NCI-H774 (cell line): ENCODE measurements around the gene SGCB.

Experiments
- DNase-seq: peaks from one replicate; lab custom pipeline; 2025; lab: John Stamatoyannopoulos, UW

The SGCB gene

GRCh38 chr4:52019936-52020657, 18.0 kb downstream of the SGCB start, which contains the start of gene LRRC66:
Gene LRRC66, minus strand, starts transcription at chr4:52020363. Its CDS starts 2,750 bp downstream, at chr4:52017613.
- DNase-seq = no peak

- no peak for DNase-seq
Measured at GRCh38 chr4:52017814-52018213, 20.3 kb downstream of the SGCB start.

GRCh38 chr4:52016981-52017380, 21.1 kb downstream of the SGCB start:
- DNase-seq = no peak

GRCh38 chr4:52015366-52015765, 22.7 kb downstream of the SGCB start:
- no peak for DNase-seq

GRCh38 chr4:52014903-52015302, 23.2 kb downstream of the SGCB start:
- DNase-seq = no peak

GRCh38 chr4:52012651-52013050, 25.4 kb downstream of the SGCB start:
- no peak for DNase-seq

- no peak for DNase-seq
Measured at GRCh38 chr4:52010986-52011385, 27.1 kb downstream of the SGCB start.

- no peak for DNase-seq
Measured at GRCh38 chr4:52006887-52007286, 31.2 kb downstream of the SGCB start.

GRCh38 chr4:52005604-52006273, 32.4 kb downstream of the SGCB start:
- no peak for DNase-seq

GRCh38 chr4:52004414-52004813, 33.7 kb downstream of the SGCB start:
- no peak for DNase-seq

- no peak for DNase-seq
Measured at GRCh38 chr4:52001616-52002015, 36.5 kb downstream of the SGCB start.

- no peak for DNase-seq
Measured at GRCh38 chr4:51999250-51999649, 38.8 kb downstream of the SGCB start.

- DNase-seq = no peak
Measured at GRCh38 chr4:51998837-51999236, 39.3 kb downstream of the SGCB start.

- DNase-seq = no peak
Measured at GRCh38 chr4:51997647-51998046, 40.5 kb downstream of the SGCB start.

- DNase-seq = no peak
Measured at GRCh38 chr4:51995647-51996220, 42.4 kb downstream of the SGCB start.
